Sciatic nerve (tissue), 2 donors: ENCODE results near the gene PRDX5. TPM values are rescaled to one million over a fixed set of nuclear protein-coding genes. Genes with fewer than 3 reads are reported as not detected.
"Not testable (repeated sequence)": the region's sequence is repeated elsewhere in the genome, so short reads cannot be mapped to it uniquely, and the experiment has no call there.

Experiments used
- ATAC-seq: fragments of 200-7000 bp; cut with Tn5 transposase; one replicate; pipeline ENCODE4 v1.9.1; 2020; ENCODE audit warnings: mild to moderate bottlenecking, moderate library complexity
- DNase-seq: peaks from one replicate; pipeline ENCODE4 v3.0.0-alpha.2; 2020; ENCODE audit warnings: low spot score
- intact Hi-C: fragments of 100-400 bp; cut with DNase I; formaldehyde crosslinking; loops from one replicate; pipeline ENCODE4 v1.14.2; 2022
- total RNA-seq: library from RNA; stranded (reverse); fragmentation: NEBNext Ultra II Directional; extraction: Animal tissue kit (Norgen Biotek cat#: 25700); gene quantifications from one replicate; pipeline ENCODE4 v1.2.1, GENCODE V29; 2021
- donor health status: DM: no; HTN: no; CAD: no.
- donor health status: DM: no; HTN: no; CAD: no.

Gene PRDX5
- total RNA-seq, 1 donor from 2014 or later: 143 TPM

GRCh38 chr11:64318766-64319761, 1.1 kb downstream of the PRDX5 start:
- ATAC-seq: no peak
- intact Hi-C loops: no loop called here
- DNase-seq: no peak

DNA sequence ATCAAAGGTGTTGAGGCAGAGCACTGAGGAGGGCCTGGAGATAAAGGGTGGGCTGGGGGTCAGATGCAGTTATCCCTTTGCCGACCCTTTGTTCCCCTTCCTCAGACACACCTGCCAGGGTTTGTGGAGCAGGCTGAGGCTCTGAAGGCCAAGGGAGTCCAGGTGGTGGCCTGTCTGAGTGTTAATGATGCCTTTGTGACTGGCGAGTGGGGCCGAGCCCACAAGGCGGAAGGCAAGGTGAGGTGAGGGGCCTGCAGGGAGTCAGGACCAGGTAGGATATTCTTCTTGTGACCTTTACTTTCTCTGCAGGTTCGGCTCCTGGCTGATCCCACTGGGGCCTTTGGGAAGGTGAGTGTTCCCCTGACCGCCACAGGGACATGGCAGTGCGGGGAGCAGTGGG, 2.6 kb downstream of the PRDX5 start:
- DNase-seq: no peak
- no peak for ATAC-seq
- intact Hi-C loops: no loop called here

DNA sequence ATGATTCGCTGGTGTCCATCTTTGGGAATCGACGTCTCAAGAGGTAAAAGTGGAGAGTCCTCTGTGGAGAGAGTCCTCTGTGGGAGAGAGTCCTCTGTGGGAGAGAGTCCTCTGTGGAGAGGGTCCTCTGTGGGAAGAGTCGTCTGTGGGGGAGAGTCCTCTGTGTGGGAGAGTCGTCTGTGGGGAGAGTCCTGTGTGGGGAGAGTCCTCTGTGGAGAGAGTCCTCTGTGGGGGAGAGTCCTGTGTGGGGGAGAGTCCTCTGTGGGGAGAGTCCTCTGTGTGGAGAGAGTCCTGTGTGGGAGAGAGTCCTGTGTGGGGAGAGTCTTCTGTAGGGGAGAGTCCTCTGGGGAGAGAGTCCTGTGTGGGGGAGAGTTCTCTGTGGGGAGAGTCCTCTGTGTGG, 3.1 kb downstream of the PRDX5 start:
- intact Hi-C loops: no loop called here
- ATAC-seq (no peak), DNase-seq (no peak)

DNA sequence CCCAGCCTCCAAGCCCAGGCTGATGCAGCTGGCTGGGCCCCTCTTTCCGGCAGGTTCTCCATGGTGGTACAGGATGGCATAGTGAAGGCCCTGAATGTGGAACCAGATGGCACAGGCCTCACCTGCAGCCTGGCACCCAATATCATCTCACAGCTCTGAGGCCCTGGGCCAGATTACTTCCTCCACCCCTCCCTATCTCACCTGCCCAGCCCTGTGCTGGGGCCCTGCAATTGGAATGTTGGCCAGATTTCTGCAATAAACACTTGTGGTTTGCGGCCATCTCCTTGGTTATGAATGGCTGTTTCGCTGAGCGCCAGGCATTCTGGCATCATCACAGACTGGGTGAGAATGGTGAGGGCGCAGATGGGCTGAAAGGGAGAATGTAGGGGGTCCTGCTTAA, 3.6 kb downstream of the PRDX5 start:
- intact Hi-C loops: no loop called here
- ATAC-seq (no peak), DNase-seq (no peak)

- no peak for DNase-seq
- intact Hi-C loops: no loop called here
- no peak for ATAC-seq
Measured at GRCh38 chr11:64322925-64323260, 5.0 kb downstream of the PRDX5 start.

DNA sequence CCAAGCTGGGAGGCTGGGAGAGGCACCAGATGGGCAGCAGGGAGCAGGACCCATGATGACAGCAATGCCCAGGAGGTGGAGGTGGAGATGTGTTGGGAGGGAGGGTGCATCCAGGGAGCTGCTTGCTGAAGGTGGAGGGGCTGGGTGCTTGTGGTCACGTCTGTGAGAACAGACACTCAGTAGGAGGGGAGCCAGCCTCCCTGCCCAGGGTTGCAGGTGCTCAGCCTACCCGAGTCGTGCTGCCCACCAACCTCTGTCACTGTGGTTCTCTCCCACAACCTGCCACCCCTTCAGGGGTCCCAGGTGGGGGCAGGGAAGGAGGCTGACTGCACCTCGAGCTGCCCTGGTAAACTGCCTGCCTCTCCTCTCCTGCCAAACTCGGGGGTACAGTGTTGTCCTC, 5.5 kb downstream of the PRDX5 start:
- DNase-seq (no peak), ATAC-seq (no peak)

DNA sequence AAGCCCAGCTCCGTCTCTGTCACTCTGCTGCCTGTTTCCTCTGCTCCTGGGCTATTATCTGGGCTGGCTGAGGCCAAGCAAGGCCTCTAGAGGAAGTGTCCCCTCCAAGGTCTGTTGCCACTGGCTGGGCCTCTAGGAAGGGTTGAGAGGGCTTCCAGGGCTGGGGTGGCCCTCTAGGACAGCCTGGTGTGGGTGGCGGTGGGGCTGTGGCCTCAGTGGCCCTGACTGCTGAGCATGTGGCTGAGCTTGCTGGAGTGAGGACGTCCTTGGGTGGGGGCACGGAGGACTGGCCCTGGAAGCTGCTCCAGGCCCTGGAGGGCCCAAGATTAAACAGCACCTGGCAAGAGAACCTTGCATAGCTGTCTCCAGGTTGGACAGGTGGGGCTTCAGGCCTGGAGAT, 6.1 kb downstream of the PRDX5 start:
- ATAC-seq, intact Hi-C loops, DNase-seq: not testable (repeated sequence)

More for the DNA sequence above, 5.5 kb downstream of the PRDX5 start:
- intact Hi-C loops: no loop called here

GRCh38 chr11:64324692-64325469, 7.0 kb downstream of the PRDX5 start:
- intact Hi-C loops: no loop called here
- ATAC-seq: no peak
- no peak for DNase-seq

GRCh38 chr11:64327375-64327774, 9.5 kb downstream of the PRDX5 start:
- intact Hi-C loops: no loop called here
- no peak for ATAC-seq
- DNase-seq: no peak

DNA sequence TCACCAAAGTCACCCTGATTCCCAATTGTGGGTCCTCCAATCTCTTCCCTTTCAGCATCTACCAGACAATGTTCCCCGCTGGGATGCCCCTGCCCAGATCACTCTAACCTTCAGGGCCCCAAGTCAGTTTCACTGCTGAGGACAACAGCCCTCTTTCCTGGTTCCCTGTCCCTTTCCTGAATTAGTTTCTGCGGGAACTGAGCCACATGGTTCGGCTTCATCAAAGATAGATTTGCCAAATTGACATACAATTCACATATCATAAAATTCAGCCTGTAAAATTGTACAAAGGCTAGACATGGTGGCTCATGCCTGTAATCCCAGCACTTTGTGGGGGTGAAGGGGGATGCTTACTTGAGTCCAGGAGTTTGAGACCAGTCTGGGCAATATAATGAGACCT, 10.1 kb downstream of the PRDX5 start:
- intact Hi-C loops: no loop called here
- ATAC-seq: no peak
- no peak for DNase-seq

DNA sequence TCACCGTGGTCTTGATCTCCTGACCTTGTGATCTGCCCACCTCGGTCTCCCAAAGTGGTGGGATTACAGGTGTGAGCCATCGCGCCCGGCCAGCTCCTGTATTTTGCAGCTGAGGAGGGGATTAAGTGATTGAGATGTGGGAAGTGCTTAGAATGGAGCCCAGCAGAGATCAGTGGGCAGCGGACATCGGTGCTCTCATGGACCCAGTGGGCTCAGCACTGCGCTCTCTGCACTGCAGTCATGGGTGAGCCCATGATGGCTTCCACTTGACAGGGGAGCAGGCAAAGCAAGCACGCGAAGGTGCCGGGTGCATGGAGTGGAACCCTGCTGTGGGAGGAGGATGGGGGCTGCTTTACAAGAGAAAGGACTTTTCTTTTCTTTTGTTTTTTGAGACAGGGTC, 13.0 kb downstream of the PRDX5 start:
- no peak for DNase-seq
- no peak for ATAC-seq
- intact Hi-C loops: no loop called here

DNA sequence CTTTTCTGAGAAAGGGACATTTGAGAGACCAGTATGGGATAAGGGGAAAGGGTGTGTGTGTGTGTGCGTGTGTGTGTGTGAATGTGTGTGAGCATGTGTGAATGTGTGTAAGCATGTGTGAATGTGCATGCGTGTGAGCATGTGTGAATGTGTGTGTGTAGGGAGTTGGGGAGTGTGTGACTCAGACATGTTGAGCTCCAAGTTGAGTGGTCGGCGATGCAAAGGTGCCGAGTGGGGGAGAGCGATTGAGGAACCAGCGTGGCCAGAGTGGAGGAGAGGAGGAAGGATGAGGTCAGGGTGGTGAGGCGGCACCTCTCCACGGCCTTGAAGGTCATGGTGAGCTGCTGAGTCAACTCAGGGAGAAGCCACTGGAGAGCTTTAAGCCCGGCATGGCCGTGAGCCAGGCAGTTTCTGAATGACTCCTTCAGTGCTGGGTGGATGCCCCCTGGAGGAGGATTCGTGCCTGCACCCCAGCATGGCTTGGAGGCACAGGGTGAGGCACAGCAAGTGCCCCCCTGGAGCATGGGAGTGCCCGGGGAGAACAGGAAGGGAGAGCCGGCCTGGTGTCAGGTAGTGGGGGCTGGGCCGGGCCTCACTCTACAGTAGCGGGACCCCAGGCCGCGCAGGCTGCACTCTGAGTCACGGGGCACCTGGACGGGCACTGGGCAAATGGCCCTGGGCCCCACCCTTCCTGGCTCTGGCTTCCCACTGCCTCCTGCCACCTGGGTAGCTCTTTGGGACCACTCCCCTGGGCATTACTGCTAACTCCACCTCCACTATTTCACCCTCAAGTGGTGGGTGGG, 13.8 kb downstream of the PRDX5 start:
- intact Hi-C loops: no loop called here
- peak; percentile 58 for ATAC-seq
- DNase-seq: no peak

- DNase-seq (no peak), ATAC-seq (no peak)
- intact Hi-C loops: no loop called here
Measured at GRCh38 chr11:64333556-64333955, 15.6 kb downstream of the PRDX5 start.

DNA sequence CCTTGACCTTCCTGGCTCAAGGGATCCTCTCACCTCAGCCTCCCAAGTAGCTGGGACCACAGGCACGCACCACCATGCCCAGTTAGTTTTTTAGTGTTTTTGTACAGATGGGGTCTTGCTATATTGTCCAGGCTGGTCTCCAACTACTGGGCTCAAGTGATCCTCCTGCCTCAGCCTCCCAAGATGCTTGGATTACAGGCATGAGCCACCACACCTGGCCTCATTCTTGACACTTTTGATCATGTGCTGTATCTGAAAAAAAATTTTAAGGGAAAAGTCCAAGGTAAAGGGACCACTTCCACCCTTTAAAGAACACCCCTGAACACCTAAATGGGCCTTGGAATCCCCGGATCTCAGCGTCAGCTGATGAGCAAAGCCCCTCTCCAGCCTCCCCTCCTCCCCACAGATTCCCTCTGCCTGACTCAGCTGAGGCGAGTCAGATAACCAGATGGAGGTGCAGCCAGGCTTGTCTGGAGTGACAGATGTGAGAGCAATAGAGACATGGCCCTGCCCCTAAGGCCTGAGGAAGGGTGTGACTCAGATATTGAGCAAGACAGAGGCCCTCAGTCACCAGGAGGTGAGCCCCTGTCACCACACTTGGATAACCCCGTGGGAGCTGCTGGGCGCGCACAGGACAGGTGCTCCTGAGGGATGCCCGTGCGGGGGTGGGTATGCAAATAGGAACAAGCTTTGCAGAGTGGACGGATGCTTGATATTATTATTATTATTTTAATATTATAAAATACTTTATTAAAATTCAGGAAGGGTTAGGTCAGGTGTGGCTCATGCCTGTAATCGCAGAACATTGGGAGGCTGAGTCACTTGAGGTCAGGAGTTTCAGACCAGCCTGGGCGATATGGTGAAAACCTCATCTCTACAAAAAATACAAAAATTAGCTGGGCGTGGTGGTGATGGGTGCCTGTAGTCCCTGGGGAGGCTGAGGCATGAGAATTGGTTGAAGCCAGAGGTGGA, 17.1 kb downstream of the PRDX5 start:
- no peak for ATAC-seq
- intact Hi-C loops: no loop called here
- DNase-seq: no peak

DNA sequence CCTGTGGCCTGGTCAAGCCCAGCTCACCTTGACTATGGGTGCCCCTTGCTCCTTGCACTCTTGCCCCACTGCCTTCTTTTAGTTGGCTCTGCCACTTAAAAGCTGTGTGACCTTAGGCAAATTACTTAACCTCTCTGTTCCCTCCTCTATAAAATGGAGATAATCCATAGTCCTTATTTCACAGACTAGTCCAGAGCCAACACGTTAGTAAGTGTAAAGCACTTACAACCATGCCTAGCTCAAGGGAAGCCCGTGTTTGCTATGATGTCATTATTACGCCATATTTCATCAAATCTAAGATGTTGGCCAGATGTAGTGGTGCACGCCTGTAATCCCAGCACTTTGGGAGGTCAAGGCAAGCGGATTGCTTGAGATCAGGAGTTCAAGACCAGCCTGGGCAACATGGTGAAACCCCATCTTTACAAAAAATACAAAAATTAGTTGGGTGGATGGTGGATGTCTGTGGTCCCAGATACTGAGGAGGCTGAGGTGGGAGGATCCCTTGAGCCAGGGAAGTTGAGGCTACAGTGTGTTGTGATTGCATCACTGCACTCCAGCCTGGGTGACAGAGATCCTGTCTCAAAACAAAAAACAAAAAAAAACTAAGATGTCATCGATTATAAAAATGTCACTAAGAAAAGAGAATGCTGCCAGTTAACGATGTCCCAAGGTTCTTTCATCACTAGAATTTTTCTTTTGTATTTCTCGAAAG, 19.8 kb downstream of the PRDX5 start:
- DNase-seq (no peak), ATAC-seq (no peak)
- intact Hi-C loops: no loop called here

DNA sequence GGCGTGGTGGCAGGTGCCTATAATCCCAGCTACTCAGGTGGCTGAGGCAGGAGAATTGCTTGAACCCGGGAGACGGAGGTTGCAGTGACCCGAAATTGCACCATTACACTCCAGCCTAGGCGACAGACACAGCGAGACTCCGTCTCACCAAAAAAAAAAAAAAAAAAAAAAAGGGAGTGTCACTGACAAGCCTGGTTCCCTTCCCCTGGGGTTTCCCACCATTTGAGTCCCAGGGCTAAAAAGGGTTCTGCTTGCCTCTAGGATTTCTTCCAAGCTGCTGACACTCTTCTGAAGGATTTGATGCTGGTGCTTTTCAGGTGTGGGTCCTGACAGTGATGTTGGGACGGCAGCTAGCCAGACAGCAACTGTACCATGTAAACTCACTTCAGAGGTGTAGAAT, 20.8 kb downstream of the PRDX5 start:
- no peak for DNase-seq
- intact Hi-C loops: no loop called here
- no peak for ATAC-seq

DNA sequence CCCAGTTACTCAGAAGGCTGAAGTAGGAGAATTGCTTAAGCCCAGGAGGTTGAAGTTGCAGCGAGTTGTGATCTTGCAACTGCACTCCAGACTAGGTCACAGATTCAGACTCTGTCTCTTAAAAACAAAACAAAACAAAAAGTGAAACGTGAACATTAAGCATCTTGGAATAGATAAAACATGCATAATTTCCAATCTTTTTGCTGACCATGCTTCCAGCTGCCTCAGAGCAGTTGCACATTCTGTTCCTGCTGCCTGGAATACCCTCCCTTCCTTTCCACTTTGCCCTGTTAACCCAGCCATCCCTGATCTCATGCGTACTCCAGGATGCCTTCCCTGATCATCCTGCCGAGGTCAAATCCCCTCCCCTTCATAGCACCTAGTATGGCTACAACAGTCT, 21.4 kb downstream of the PRDX5 start:
- intact Hi-C loops: no loop called here
- ATAC-seq (no peak), DNase-seq (no peak)
